Hippocampal formation (tissue), 2 donors: Measurements from ENCODE around the gene NAA80.
"Not testable (repeated sequence)": the region's sequence is repeated elsewhere in the genome, so short reads cannot be mapped to it uniquely, and the experiment has no call there.

ENCODE experiments used
- DNase-seq, 2 donors: peaks; one replicate each; lab custom pipeline; 2025; lab: John Stamatoyannopoulos, UW

The NAA80 gene

DNA sequence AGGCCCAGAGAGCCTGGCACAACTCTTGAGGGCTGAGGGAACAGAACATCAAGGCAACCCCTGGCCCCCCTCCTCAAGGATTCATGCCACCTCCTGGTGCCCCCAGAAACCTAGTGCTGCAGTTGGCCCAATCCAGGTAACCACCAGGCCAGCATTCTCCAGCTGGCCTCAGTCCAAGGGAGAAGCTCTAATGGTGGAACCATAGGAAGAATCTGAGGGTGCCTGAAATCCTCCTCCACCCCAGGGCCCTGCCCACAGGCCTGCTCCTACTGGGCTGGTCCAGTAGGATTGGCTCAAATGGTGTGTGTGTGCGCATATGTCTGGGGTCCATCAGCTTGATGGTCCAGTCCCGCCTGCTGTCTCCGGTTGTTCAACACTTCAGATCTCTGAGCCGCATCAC lies 15.6 kb upstream of the NAA80 start:
- DNase-seq, result no peak

DNA sequence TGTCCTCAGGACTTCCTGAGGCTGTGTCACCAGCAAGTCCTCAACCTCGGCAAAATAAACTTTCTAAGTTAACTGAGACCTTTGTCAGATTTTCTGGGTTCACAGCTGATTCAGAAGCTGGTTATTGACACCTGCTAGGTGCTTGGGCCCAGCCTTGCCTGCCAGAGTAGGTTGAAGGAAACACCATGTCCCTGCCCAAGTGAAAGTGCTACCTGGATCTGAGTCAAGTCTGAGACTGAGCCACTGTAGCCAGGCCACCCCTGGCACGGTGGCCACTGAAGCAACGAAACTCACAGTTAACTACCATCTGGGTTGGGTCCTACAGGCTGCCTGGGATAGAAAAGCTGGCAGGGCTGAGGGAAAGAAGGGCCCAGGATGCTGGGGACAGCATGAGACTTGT lies 15.1 kb upstream of the NAA80 start:
- no peak for DNase-seq

DNA sequence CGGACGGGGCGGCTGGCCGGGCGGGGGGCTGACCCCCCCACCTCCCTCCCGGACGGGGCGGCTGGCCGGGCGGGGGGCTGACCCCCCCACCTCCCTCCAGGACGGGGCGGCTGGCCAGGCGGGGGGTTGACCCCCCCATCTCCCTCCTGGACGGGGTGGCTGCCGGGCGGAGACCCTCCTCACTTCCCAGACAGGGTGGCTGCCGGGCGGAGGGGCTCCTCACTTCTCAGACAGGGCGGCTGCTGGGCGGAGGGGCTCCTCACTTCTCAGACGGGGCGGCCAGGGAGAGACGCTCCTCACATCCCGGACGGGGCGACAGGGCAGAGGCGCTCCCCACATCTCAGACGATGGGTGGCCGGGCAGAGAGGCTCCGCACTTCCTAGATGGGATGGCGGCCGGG lies 12.8 kb upstream of the NAA80 start:
- not testable (repeated sequence) for DNase-seq

DNA sequence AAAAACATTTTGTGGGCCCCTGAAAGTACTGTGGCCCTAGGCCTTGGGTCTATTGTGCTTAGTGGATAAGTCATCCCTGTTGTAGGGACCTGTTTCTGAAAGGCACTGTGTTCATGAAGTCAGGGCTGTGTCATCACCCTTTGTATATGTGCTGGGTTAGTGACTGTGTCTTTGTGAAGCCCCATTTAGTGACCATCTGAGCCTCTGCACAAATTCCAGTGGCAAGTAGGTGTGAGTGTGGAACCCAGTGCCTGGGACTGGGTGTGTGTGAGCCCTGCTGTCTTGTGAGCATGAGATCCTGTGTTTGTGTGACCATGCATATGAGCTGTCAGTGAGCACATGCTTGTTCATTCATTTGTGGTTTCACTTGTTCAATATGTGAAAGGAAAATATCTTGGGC lies 5.4 kb upstream of the NAA80 start:
- no peak for DNase-seq

DNA sequence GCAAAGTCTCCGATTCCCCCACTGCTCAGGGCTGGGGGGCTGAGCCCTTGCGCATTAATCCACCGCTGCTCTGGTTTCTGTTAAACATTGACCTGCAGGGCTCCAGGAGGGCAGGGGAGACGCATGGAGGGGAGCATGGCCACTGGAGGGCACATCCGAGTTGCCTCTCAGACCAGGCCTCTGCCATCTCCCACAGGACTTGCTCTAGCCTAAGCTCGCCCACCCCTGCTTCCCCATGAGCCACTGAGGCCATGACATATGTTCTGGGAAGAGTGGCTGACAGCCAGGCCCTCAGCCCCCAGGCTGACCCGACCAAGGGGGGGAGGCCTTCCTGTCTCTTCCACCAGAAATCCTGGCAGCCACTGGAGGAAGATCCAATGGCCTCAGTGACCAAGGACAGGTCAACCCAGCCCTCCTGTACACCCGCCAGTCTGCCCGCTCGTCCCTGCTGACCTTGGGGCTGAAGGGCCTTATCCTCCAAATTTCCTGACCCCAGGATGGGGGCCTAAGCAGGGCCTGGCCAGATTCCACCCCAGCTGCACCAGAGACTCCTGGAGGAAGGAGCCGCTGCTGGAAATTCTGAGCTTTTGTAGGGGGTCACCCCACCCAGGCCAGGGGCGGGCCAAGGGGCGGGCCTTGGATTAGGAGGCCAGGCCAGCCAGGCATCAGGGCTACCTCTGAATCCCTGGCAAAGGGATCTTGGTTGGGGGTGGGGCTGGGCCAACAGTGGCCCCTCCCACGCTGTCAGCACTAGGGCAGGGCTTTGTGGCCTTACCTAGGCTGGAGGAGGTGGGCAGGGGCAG lies 4.0 kb upstream of the NAA80 start, which contains the start of gene HYAL1:
TSS of gene HYAL1 (minus strand) at position 562 of the 803 bp plus-strand sequence. CDS start 618 bp downstream, outside the sequence.
- DNase-seq, result no peak

DNA sequence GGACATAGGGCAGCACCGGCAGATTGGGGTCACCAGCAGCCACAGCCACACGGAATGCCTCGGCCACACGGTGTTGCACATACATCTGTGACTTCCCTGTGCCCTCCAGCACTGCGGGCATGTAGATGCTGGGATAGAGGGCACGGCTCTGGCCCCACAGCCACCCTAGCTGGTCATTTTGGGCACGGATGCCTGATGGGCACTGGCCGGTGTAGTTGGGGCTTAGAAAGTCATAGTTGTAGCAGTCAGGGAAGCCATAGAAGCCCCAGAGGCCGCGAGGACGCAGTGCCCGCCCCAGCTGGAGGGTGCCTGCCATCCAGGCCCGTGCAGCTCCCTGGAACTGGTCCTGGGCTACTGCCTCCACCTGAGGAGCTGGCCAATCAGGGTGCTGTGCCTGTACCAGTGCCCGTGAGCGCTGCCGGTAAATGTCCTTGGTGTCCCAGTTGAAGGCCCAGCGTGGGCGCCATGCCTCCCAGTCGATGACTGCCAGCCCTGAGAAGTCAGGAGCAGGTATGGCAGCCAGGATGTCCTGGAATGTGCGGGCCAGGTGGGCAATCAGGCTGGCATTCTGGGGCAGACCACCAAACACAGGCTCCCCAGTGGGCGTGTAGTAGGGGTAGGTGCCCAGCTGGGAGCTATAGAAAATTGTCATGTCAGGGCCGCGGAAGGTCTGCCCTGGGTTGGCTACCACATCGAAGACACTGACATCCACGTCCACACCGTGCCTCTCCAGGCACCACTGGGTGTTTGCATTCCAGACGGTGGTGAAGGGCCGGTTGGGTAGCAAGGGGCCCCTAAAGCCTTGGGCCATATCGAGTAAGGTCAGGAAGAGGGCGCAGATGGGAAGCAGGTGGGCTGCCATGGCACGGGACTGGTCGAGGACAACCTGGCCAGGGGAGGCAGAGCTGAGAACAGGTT lies 3.1 kb upstream of the NAA80 start:
- no peak for DNase-seq

DNA sequence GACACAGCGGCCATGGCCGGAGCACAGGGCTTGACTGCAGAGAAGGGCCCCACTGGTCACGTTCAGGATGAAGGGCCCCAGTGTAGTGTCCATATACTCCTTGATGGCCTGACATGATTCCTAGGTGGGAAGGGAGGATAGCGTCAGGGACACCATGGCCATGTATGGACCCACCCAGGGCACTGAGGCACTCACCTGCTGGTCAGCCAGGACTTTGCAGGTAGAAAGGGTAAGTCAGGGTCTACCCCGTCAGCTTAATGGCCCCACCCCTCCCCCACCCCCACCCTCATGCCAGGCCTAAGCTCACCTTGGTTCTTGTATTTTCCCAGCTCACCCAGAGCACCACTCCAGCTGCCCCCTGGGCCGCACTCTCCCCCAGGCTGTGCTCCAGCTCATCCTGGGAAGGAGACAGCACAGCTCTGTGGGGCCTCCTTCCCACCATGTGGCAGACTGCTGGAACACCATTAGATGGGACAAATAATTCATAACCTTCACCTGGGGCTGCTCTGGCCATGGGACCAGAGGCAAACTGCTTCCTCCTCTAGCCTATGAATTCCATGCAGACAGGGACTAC lies 1.6 kb upstream of the NAA80 start:
- no peak for DNase-seq

DNA sequence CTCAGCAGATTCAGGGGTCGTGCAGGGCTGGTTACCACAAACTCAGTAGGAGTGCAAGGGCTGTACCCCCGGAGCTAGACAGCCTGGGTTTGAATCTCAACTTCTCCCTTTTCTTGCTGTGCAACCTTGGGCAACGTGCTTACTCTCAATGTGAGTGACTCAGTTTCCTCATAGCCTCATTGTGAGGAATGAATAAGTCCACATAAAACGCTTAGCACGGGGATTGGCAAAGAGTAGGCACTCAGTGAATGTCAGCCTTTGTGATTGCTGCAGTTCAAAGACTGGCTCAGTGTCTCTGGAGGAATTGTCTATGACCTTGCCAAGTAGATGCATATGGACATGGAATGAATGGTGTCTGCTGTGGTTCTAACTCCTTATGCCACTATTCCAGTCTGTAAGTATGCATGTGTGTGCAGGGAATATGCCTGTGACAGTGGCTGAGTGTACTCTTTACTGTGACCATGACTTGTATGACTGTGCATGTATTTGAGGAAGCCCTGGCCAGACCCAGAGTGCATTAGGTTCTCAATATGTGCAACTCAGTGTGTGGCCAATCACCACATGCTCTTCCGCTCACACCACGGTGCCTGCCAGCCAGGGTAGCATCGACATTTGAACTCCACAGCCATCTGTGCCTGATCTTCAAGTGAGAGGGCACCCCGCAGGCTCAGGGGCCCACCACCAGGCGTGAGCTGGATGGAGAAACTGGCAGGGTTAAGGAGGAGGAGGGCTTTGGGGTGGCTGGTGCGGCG lies 900 bp upstream of the NAA80 start:
- DNase-seq, result peak; percentile 46 to 85

DNA sequence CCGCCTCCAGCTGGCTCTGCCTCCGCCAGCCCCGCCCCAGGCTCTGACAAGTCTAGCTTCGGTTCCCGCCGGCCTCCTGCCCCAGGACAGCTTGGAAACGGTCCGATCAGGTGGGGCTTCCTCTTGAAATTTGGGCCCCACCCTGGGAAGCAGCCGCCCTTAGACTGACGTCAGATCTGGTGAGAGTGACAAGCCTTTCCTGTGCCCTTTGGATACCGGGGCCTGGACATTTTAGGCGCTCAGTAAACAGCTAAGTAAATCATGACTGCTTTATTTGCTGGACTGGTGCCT lies 378 bp upstream of the NAA80 start:
- DNase-seq, result no peak

DNA sequence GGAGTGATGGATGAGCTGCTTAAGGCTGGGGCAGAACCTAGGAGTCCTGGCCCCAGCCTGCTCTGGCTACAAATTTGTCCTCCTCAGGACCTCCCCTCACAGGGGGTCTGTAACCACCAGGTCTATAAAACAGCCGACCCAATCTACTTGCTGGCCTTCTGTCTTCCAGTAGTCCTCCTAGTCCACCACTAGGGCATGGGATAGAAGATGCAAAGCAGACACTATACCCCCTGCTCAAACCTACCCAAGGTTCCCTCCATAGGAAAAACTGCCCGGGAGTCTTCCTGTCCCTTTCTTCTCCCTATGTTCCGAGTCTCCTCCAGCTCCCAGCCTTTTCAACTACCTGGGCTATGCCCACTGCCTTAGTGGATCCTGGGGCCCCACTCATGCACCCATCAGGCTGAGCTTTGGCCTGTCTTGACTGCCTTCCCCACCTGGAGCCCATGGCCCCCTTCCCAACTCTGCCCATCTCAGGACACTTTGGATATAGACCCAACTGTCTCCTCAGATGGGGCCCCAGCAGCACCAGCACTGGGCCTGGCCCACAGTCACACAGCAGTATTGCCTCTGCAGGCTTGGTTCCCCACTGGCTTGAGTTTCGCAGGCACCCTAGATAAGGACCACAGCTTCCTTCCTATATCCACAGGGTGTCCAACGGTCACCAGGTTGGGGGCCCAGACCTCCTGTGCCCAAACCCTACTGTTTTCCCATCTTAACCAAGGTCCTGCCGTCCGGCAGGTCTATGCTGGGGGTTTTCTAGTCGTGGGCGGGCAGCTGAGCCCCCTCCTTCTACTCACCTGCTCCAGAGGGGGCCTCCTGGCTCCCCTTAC lies 1.1 kb downstream of the NAA80 start:
- no peak for DNase-seq

DNA sequence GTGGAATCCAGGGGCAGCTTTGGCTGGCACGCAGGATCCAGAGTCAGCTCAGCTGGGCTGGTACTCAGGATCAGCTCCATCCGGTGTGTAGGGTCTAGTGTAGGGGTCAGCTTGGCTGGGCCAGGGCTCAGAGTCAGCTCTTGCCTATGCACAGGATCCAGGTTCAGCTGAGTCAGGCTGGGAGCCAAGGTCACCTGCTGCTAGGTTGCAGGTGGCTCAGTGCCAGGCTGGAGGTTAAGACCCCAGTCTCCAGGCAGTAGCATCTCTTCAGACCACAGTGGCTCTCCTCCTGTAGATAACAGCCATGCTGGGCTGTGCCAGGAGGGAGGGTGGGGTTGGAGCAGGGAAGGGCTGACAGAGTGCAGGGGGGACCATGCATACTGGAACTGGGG lies 1.8 kb downstream of the NAA80 start:
- DNase-seq, result no peak

DNA sequence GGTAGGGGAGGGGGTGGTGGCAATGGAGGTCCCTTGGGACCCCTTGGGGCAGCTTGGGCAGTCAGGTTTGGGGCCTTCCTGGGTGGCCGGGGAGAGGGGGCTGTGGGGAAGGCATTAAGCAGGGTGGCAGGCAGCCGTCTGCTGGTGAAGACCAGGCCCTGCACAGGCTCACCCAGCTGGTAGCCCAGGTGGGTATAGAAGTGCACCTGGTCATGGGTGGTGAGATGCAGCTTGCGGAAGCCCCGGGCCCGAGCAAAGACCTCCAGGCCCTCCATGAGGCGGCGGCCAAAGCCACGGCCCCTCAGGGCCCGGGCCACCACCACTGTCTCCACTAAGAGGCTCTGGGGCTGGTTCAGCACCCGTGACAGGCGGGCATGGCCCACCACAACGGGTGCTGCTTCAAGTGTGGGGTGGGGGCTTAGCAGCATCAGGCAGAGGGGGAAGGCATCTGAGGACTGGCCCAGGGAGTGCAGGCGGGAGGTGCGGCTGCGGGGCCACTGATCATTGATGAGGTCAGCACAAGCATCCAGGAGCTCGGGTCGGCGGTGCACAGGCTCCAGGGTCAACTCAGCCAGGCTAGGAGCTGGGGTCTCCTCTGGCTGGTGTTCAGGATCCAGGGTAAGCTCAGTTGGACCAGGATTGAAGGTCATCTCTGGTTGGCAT lies 2.4 kb downstream of the NAA80 start:
- no peak for DNase-seq

DNA sequence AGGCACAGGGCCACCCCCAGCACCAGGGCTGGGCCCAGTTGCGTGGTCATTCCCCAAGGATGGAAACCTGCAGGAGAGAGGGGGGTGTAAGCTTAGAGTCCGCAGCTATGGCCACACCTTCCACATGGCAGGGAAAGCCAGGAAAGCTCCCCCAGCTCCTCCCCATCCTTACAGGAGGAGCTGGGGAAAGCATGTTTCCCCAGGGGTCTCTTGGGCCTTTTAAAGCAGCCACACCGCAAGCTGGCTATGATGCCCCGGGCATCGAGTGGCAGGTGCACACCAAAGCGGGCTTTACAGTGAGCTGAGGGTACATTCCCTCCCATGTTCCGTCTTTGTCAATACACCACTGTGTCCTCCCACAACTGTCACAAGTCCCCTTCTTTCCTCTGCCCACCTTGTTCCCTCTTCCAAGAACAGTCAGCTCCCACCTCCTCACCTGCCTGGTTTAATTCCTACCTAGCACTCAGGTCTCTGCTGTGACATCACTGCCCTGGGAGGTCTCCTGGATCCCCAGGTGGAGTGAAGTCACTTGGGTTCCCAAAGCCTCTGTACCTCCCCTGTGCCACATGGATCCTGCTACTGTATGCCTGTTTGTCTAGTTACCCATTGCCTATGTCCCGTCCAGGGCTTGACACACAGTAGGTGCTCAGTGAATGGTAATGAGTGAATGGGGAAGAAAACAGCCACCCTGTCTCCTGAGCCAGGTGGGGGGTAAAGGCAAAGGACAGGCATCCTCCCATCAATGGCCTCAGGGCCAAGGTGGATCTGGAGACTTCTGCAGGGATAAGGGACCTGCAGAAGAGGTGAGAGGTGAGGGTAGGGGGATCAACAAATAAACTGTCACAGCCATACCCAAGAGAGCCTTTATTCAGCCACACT lies 3.4 kb downstream of the NAA80 start:
- DNase-seq, result no peak

DNA sequence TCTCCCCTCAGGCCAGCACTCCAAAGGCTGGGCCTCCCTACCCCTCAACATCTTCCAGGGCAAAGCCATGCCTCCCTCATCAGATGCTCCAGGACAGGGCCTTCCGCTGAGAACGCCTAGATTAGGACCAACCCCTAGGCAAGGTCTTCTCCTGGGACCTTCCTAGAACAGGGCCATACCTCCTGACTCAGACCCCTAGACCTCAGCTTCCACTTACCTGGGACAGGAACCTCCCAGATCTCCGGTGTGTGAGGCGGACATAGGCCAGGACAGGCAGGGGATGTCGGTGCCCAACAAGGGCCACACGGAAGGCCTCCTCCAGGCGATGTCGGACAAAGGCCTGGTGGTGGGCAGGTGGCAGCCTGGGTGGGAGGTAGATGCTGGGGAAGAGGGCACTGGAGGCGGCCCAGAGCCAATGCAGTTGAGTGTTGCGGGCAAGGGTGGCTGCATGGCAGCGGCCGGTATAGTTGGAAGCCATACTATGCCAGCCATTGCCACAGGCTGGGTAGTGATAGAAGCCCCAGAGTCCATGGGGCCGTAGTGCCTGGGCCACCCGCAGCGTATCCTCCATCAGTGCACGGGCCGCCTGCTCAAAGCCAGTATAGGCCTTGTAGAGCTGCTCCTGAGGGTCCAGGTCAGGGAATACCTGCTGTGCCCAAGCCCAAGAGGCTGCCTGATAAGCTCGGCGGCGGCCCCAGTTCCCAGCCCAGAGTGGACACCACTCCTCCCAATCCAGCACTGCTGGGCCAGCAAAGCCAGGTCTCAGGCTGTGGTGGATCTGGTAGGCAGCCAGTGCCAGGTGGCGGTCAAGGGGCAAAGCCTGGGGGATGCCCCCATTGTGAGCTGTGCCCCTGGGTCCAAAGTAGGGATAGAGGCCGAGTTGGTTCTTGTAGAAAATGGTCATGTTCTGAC lies 4.5 kb downstream of the NAA80 start:
- no peak for DNase-seq

DNA sequence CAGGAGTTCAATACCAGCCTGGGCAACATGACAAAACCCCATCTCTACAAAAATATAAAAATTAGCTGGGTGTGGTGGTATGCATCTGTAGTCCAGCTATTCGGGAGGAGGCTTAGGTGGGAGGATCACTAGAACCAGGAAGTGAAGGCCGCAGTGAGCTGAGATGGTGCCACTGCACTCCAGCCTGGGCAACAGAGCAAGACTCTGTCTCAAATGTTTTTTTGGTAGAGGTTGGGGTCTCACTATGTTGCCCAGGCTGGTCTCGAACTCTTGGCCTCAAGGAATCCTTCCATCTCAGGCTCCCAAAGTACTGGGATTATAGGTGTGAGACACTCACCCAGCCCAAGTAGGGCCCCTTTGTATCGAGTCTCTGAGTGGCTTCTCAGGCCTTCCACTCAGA lies 5.1 kb downstream of the NAA80 start:
- no peak for DNase-seq

DNA sequence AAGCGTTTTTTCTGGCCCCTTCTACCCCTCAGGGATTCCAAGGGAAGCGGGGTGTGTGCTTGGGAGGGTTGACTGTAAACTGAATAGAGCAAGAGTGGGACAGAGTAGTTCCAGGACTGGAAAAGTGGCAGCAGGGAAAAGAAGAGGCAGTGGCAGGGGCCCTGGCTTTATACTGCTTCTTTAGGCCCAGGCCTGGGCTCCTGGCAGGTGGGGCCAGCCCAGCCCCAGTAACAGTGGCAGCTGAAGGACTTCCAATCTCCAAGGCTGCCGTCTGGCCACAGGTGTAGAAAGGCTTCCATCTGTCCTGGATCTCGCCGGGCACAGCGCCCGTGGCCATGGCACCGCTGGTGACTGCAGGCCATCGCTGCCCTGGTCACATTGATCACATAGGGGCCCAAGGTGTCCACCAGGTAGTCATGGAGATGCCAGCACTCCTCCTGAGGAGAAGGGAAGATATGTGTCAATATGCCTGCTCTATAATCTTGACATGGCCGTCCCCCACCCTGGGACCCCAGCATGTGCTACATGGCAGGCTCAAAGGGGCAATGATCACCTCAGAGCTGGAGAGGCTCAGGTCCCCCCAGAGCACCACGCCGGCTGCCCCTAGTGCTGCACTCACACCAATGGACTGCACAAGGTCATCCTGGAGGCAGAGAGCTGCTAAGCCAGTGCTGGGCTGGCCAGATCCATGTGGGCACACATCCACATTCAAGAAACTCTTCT lies 6.0 kb downstream of the NAA80 start:
- no peak for DNase-seq

DNA sequence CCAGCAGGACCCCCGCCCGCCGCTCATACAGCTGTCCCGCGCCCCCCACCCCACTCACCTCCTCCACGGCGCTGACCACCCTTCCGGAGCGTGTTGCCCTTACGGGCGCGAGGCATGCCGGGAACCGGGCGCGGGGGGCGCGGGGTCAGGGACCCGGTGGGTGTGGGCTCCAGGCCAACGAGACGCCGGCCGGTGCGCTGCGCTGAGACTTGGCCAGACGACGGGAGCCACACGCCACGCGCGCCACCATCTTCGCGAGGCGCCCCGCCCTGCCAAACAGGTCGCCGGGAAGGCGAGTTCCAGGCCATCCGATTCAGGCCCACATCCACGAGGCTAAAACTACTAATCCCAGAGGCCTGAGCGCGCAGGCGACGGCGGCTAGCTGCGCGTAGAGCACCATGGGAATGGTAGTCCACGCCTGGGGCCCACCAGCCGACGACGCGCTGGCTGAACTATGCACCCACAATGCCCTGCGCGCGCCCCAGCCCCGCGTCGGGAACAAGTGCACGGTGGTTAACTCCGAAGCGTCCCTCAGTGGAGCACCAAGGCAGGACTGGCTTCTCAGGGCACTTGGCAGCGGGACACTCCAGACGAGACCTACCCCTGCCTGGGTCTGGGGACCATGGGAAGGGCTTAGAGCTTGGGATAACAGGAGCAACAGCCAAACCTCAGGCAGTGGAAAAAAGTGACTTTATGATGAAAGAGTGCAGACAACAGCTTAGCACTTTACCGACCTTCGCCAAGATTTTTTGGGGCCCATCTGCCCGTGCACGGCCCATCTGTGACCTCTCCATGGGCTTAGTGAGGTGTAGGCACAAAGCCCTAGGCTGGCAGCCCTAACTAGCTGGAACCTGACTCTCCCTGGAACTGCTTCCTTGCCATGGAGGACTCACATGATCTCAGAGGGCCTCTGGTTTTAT lies 6.8 kb downstream of the NAA80 start, which contains the start of gene IFRD2:
TSS of gene IFRD2 (minus strand) at position 271 of the 920 bp plus-strand sequence. CDS start at position 116, 155 bp downstream.
- DNase-seq, result peak; percentile 97 to 98
